CD4-positive, alpha-beta T cell (primary cell): ENCODE data around the gene DRAXIN. TPM values are rescaled to one million over a fixed set of nuclear protein-coding genes. Genes with fewer than 3 reads are reported as not detected.
A peak's percentile ranks its signal among the peaks of the same experiment; 100 is the strongest.

Source experiments
- ATAC-seq: fragments of 200-7000 bp; cut with Tn5 transposase; one replicate; pipeline ENCODE4 v1.10.0; 2022; ENCODE audit warnings: mild to moderate bottlenecking; ENCODE audit not compliant: poor library complexity
- CTCF ChIA-PET: fragments of 350-600 bp; sonication (Branson Sonifier 250); formaldehyde crosslinking; loops from one replicate; lab custom pipeline; 2021; ENCODE audit warnings: antibody characterized with exemption, inconsistent platforms; lab: Charles Lee
- POLR2A ChIA-PET: fragments of 350-600 bp; sonication (Branson Sonifier 250); formaldehyde crosslinking; loops from one replicate; lab custom pipeline; 2021; ENCODE audit warnings: antibody characterized with exemption, inconsistent platforms; lab: Charles Lee
- DNase-seq, 14 experiments: peaks; one replicate each; pipeline ENCODE4 v3.0.0-alpha.2; 2013 to 2020; ENCODE audit warnings: mixed read lengths in 2 of 14
- H3K27ac ChIP-seq, 2 donors: one replicate each; pipeline versions ENCODE4 v1.5.1 to v1.7.0; 2013; ENCODE audit warnings: low read length in 2 of 2, low read depth in 1 of 2, mild to moderate bottlenecking in 1 of 2
- H3K27me3 ChIP-seq, 2 experiments: 1 replicate in 1 of 2; 2 replicates in 1 of 2; pipeline versions ENCODE4 v1.6.1 to v1.7.0; 2013; ENCODE audit warnings: low read length in 2 of 2, control low read depth in 1 of 2, mild to moderate bottlenecking in 1 of 2, moderate library complexity in 1 of 2; ENCODE audit not compliant: insufficient read depth in 2 of 2, control insufficient read depth in 1 of 2
- H3K36me3 ChIP-seq: one replicate; pipeline ENCODE4 v1.6.1; 2013; ENCODE audit warnings: low read length, control low read depth; ENCODE audit not compliant: insufficient read depth
- H3K4me1 ChIP-seq: one replicate; pipeline ENCODE4 v1.6.1; 2013; ENCODE audit warnings: low read length, control low read depth; ENCODE audit not compliant: insufficient read depth
- H3K4me3 ChIP-seq: one replicate; pipeline ENCODE4 v1.5.1; 2013; ENCODE audit warnings: mild to moderate bottlenecking, low read length, moderate library complexity
- H3K9me3 ChIP-seq, 2 experiments: 1 replicate in 1 of 2; 2 replicates in 1 of 2; pipeline versions ENCODE4 v1.6.1 to v1.7.0; 2013; ENCODE audit warnings: low read length in 2 of 2, mild to moderate bottlenecking in 2 of 2, control low read depth in 1 of 2, moderate library complexity in 1 of 2; ENCODE audit not compliant: control insufficient read depth in 1 of 2, insufficient read depth in 1 of 2
- H3K27ac Mint-ChIP-seq: one replicate; pipeline ENCODE4 v1.8.0; 2020; ENCODE audit warnings: mixed read lengths
- H3K27me3 Mint-ChIP-seq: one replicate; pipeline ENCODE4 v1.8.0; 2021; ENCODE audit warnings: mixed read lengths
- H3K36me3 Mint-ChIP-seq: one replicate; pipeline ENCODE4 v1.8.0; 2021; ENCODE audit warnings: low read depth, mixed read lengths
- H3K4me1 Mint-ChIP-seq: one replicate; pipeline ENCODE4 v1.8.0; 2021; ENCODE audit warnings: low read depth, mixed read lengths
- H3K4me3 Mint-ChIP-seq: one replicate; pipeline ENCODE4 v1.8.0; 2020; ENCODE audit warnings: mild to moderate bottlenecking, mixed read lengths
- H3K9me3 Mint-ChIP-seq: one replicate; pipeline ENCODE4 v1.8.0; 2020; ENCODE audit warnings: mixed read lengths
- intact Hi-C, 2 experiments: fragments of 100-400 bp; cut with DNase I in 1 of 2; cut with micrococcal nuclease in 1 of 2; formaldehyde crosslinking; loops; one replicate each; pipeline versions ENCODE4 v1.15.1 to v1.9.0; 2023 to 2025; cut with DNase I, micrococcal nuclease
- total RNA-seq, 174 experiments: library from RNA in 2 of 174; stranded (reverse) in 2 of 174; gene quantifications; one replicate each; pipeline ENCODE4 v1.2.3 and lab custom pipeline; 2021 to 2026
- TF ChIP-seq, protein P1 (sequence below): fragments of 200-600 bp; IDR thresholded peaks from one replicate; pipeline ENCODE4 v1.8.0; 2022; ENCODE audit warnings: antibody characterized with exemption, mild to moderate bottlenecking

DRAXIN gene
- total RNA-seq, 2 experiments from 2014 or later = 0.05 to 0.08 TPM

DNA sequence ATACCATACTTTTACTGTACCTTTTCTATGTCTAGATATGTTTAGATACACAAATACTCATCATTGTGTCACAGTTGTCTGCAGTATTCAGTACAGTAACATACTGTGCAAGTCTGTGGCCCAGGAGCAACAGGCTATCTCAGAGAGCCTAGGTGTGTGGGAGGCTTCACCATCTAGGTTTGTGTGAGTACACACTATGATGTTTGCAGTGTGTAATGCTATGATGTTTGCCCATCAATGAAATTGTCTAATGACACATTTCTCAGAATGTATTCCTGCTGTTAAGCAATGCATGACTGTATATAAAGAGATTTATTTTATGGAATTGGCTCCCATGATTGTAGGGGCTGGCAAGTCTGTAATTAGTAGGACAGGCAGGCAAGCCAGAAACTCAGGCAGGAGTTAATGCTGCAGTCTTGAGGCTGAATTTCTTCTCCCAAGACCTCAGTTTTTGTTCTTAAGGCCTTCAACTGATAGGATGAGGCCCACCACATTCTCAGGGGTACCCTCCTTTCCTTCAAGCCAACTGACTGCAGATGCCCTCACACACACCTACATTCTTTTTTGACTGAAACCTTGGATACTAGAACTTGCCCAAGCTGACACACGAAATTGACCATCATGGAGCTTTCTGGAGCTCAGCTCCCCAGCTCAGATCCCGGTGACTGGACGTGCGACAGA, 36.8 kb downstream of the DRAXIN start:
- no peaks in the 10 kb centered on the region for H3K36me3 ChIP-seq
- H3K36me3 Mint-ChIP-seq = no peaks in the 10 kb centered on the region
- TF ChIP-seq, protein P1, sequence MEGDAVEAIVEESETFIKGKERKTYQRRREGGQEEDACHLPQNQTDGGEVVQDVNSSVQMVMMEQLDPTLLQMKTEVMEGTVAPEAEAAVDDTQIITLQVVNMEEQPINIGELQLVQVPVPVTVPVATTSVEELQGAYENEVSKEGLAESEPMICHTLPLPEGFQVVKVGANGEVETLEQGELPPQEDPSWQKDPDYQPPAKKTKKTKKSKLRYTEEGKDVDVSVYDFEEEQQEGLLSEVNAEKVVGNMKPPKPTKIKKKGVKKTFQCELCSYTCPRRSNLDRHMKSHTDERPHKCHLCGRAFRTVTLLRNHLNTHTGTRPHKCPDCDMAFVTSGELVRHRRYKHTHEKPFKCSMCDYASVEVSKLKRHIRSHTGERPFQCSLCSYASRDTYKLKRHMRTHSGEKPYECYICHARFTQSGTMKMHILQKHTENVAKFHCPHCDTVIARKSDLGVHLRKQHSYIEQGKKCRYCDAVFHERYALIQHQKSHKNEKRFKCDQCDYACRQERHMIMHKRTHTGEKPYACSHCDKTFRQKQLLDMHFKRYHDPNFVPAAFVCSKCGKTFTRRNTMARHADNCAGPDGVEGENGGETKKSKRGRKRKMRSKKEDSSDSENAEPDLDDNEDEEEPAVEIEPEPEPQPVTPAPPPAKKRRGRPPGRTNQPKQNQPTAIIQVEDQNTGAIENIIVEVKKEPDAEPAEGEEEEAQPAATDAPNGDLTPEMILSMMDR = no peak
- CTCF ChIA-PET = no interaction called here
- intact Hi-C loops = no loop called here
- ATAC-seq (no peak), DNase-seq (no peak)
- H3K27me3 Mint-ChIP-seq = no peaks in the 10 kb centered on the region
- peaks cover 51% of the 10 kb centered on the region for H3K4me1 Mint-ChIP-seq
- H3K4me3 Mint-ChIP-seq = peak overlapping the region; percentile 60
- POLR2A ChIA-PET = interaction anchor here (2.4 kb wide), 1 partner anchor 64 kb away, joined by 9 read pairs; the partner anchor contains the start of gene FBXO6
- no peaks in the 10 kb centered on the region for H3K27me3 ChIP-seq
- no peak overlapping the region for H3K27ac Mint-ChIP-seq
- H3K27ac ChIP-seq = no peak overlapping the region
- peaks cover 56% of the 10 kb centered on the region for H3K4me1 ChIP-seq
- no peak overlapping the region for H3K4me3 ChIP-seq
- no peaks in the 10 kb centered on the region for H3K9me3 Mint-ChIP-seq
- H3K9me3 ChIP-seq = no peaks in the 10 kb centered on the region

DNA sequence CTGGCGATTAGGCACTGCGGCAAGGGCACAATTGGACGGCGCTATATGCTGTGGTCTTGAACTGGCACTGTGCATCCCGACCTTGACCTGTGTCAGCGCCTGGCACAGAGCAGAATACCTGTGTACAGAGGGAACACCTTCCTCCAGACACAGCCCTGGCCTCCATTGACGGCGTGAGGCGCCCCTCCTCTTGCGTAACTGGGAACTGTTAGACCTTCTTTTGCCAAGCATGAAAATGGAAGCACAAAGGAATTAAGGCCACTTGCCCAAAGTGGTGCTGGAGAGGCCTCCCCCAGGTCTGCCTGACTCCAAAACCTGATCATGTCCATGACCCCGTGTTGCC, 37.6 kb downstream of the DRAXIN start:
- H3K27ac Mint-ChIP-seq = no peak overlapping the region
- no peaks in the 10 kb centered on the region for H3K9me3 ChIP-seq
- H3K27me3 Mint-ChIP-seq = no peaks in the 10 kb centered on the region
- intact Hi-C loops = no loop called here
- no peak for ATAC-seq
- H3K9me3 Mint-ChIP-seq = no peaks in the 10 kb centered on the region
- no peak overlapping the region for H3K27ac ChIP-seq
- H3K4me3 ChIP-seq = no peak overlapping the region
- CTCF ChIA-PET = no interaction called here
- no peak for DNase-seq
- H3K4me1 Mint-ChIP-seq = peaks cover 52% of the 10 kb centered on the region
- H3K4me1 ChIP-seq = peaks cover 56% of the 10 kb centered on the region
- TF ChIP-seq, protein P1 = no peak
- no peaks in the 10 kb centered on the region for H3K36me3 Mint-ChIP-seq
- no peaks in the 10 kb centered on the region for H3K36me3 ChIP-seq
- no peak overlapping the region for H3K4me3 Mint-ChIP-seq
- POLR2A ChIA-PET = interaction anchor here (2.4 kb wide), 1 partner anchor 65 kb away, joined by 9 read pairs; the partner anchor contains the start of gene FBXO6
- no peaks in the 10 kb centered on the region for H3K27me3 ChIP-seq

DNA sequence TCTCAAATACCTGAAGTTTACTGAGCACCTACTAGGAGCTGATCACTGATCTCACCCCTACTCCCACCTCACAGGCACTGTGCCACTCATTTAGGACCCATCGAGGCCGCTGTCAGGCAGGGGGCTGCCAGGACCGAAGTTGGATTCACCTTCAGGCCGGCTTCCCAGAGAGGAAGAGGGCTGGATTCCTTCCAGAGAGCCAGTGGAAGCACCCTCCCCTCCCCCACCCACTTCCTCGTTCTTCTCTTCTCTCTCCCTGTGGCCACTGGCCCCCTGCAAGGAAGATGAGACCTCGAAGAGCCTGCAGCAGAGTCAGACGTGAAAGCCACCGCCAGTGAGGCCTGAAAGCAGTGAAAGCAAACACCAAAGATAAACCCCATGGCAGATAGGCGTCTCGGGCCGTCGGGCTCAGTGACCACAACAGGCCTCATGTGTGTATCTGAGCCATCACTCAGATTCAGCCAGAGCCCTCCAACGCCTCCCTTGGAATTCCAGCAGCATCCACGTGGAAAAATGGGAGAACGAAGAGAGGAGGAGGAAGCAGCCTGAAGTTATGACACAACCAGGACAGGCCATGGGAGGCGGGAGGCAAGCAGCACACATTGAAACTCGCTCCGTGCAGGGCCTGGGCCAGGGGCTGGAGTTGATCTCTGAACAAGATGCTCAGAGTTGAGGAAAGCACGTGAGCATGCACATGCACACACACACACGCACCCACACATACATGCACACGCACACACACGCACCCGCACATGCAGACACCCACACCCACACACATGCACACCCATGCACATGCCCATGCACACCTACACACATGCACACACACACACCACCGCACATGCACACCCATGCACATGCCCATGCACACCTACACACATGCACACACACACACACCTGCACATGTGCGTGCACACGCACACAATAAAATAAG, 38.3 kb downstream of the DRAXIN start:
- intact Hi-C loops = loop anchor here in 1 of 2 experiments (5.0 kb wide), 2 partner anchors 47 to 627 kb away; partner anchors contain the start of gene MAD2L2
- H3K4me3 Mint-ChIP-seq = peak overlapping the region; percentile 92
- POLR2A ChIA-PET = interaction anchor here (0.7 to 2.4 kb wide), 10 partner anchors 9 to 178 kb away, joined by 3 to 30 read pairs (median 6); partner anchors contain the start of genes CLCN6, FBXO6 and MTHFR
- peak overlapping the region; percentile 34 for H3K4me3 ChIP-seq
- H3K36me3 ChIP-seq = no peaks in the 10 kb centered on the region
- TF ChIP-seq, protein P1 = no peak
- ATAC-seq = no peak
- H3K27ac Mint-ChIP-seq = peak overlapping the region; percentile 81
- H3K27ac ChIP-seq = no peak overlapping the region
- no peaks in the 10 kb centered on the region for H3K9me3 ChIP-seq
- peaks cover 56% of the 10 kb centered on the region for H3K4me1 ChIP-seq
- no peaks in the 10 kb centered on the region for H3K36me3 Mint-ChIP-seq
- peaks cover 52% of the 10 kb centered on the region for H3K4me1 Mint-ChIP-seq
- CTCF ChIA-PET = interaction anchor here (0.9 to 2.0 kb wide), 3 partner anchors 10 to 87 kb away, joined by 3 to 7 read pairs (median 4); no protein-coding TSS in a partner anchor
- H3K9me3 Mint-ChIP-seq = no peaks in the 10 kb centered on the region
- no peaks in the 10 kb centered on the region for H3K27me3 Mint-ChIP-seq
- peak in 2 of 14 experiments; percentile 10 to 31 for DNase-seq
- no peaks in the 10 kb centered on the region for H3K27me3 ChIP-seq
